GM23248 (cell line): ENCODE results near the gene FSD1L. TPM values are rescaled to one million over a fixed set of nuclear protein-coding genes. Genes with fewer than 3 reads are reported as not detected.
"Not testable (repeated sequence)": the region's sequence is repeated elsewhere in the genome, so short reads cannot be mapped to it uniquely, and the experiment has no call there.

Source experiments
- DNase-seq: peaks from one replicate; pipeline ENCODE4 v3.0.0-alpha.2; 2015
- H2AFZ ChIP-seq: fragments of 200-600 bp; sonication (generic); 2 replicates; pipeline ENCODE4 v1.6.1; 2016; ENCODE audit warnings: antibody characterized with exemption
- H3F3A ChIP-seq: fragments of 200-600 bp; sonication (generic); 2 replicates; pipeline ENCODE4 v1.6.1; 2016; ENCODE audit warnings: mild to moderate bottlenecking, antibody characterized with exemption, mixed run types; ENCODE audit not compliant: insufficient read depth
- H3K27ac ChIP-seq: fragments of 200-600 bp; sonication (generic); 2 replicates; pipeline ENCODE4 v1.5.1; 2016; ENCODE audit warnings: mild to moderate bottlenecking
- H3K27me3 ChIP-seq: fragments of 200-600 bp; sonication (generic); replicated peaks from 2 replicates; pipeline ENCODE4 v1.6.1; 2016; ENCODE audit warnings: mild to moderate bottlenecking; ENCODE audit not compliant: insufficient read depth
- H3K36me3 ChIP-seq: fragments of 200-600 bp; sonication (generic); 2 replicates; pipeline ENCODE4 v1.6.1; 2016; ENCODE audit warnings: low read depth, mild to moderate bottlenecking
- H3K4me1 ChIP-seq: fragments of 200-600 bp; sonication (generic); 2 replicates; pipeline ENCODE4 v1.6.1; 2016; ENCODE audit warnings: mild to moderate bottlenecking; ENCODE audit not compliant: insufficient read depth
- H3K4me2 ChIP-seq: fragments of 200-600 bp; sonication (generic); one replicate; pipeline ENCODE4 v1.6.1; 2016; ENCODE audit warnings: mild to moderate bottlenecking; ENCODE audit not compliant: unreplicated experiment
- H3K4me3 ChIP-seq: fragments of 200-600 bp; sonication (generic); 2 replicates; pipeline ENCODE4 v1.5.1; 2016; ENCODE audit warnings: mild to moderate bottlenecking
- H3K79me2 ChIP-seq: fragments of 200-600 bp; sonication (generic); 2 replicates; pipeline ENCODE4 v1.6.1; 2016; ENCODE audit warnings: mild to moderate bottlenecking; ENCODE audit not compliant: insufficient read depth
- H3K9ac ChIP-seq: fragments of 200-600 bp; sonication (generic); 2 replicates; pipeline ENCODE4 v1.6.1; 2016; ENCODE audit warnings: mild to moderate bottlenecking
- H3K9me2 ChIP-seq: fragments of 200-600 bp; sonication (generic); 2 replicates; pipeline ENCODE4 v1.6.1; 2016; ENCODE audit warnings: mixed run types, mild to moderate bottlenecking, moderate library complexity; ENCODE audit not compliant: insufficient read depth
- H3K9me3 ChIP-seq: fragments of 200-600 bp; sonication (generic); one replicate; pipeline ENCODE4 v1.6.1; 2017; ENCODE audit warnings: low read depth
- H4K20me1 ChIP-seq: fragments of 200-600 bp; sonication (generic); 2 replicates; pipeline ENCODE4 v1.6.0; 2016; ENCODE audit not compliant: insufficient read depth
- EZH2 ChIP-seq: fragments of 200-600 bp; sonication (generic); IDR thresholded peaks from 2 replicates; pipeline ENCODE4 v1.6.1; 2018; ENCODE audit warnings: antibody characterized with exemption, mild to moderate bottlenecking; ENCODE audit not compliant: insufficient read depth, poor library complexity, severe bottlenecking
- EZH2phosphoT487 ChIP-seq: fragments of 200-600 bp; sonication (generic); IDR thresholded peaks from 2 replicates; pipeline ENCODE4 v1.6.1; 2018; ENCODE audit warnings: antibody characterized with exemption, moderate library complexity, mild to moderate bottlenecking, low read depth; ENCODE audit not compliant: insufficient read depth
- WGBS, 2 experiments: methylation state at CpG; one replicate each; pipeline ENCODE4 v1.1.6; 2015 to 2017; ENCODE audit warnings: low lambda C conversion rate in 2 of 2, low coverage in 1 of 2; ENCODE audit errors: missing lambda C conversion rate in 2 of 2; 5-methylcytosine and 5-hydroxymethylcytosine counted together
- in situ Hi-C: fragments of 300-500 bp; cut with MboI; formaldehyde crosslinking; loops from 2 replicates; pipeline ENCODE4 v1.15.0; 2020
- polyA plus RNA-seq: library from polyadenylated mRNA; unstranded; fragments of >200 nt; fragmentation: Nextera tagmentation; extraction: Ambion mirVana; gene quantifications from 2 replicates; pipeline ENCODE4 v1.2.1, GENCODE V29; 2016
- total RNA-seq: library from RNA; depleted of rRNA; stranded (reverse); fragments of >200 nt; shearing (Covaris generic); gene quantifications from 2 replicates; pipeline ENCODE4 v1.2.3, GENCODE V29; 2014

The FSD1L gene
- total and polyA plus RNA-seq, 2 experiments from 2014 or later = 2.7 TPM

DNA sequence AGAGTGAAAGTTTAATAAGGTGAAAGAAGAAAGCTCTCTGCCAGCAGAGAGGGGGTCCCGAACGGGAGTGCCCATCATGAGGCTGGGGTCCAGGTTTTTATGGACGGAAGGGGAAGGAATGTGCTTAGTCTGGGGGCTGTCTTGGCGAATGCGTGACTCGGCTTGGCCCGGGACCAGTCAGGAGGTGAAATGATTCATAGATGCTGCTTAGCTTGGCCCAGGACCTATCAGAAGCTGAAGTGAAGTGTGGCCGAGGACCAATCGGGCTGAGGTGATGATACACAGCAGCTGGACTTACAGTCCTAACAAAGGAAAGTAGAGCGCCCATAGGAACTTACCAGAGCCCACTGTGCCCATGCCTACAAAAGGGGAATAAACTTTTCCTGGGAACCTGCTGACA, 106.2 kb downstream of the FSD1L start:
- Histone ChIP-seq H3K9me3 (no peaks in the 10 kb centered on the region), H3K9me2 (no peaks in the 10 kb centered on the region), H3K4me3 (no peak overlapping the region), H3K9ac (no peak overlapping the region), H3F3A (peaks cover 10% of the 10 kb centered on the region; the same call in 1 of the 2 replicates), H3K4me2 (no peak overlapping the region), H3K4me1 (peaks cover 6% of the 10 kb centered on the region; the same call in 1 of the 2 replicates), H2AFZ (no peak overlapping the region), H3K36me3 (peaks cover 3% of the 10 kb centered on the region; the same call in 1 of the 2 replicates), H3K27me3 (no peaks in the 10 kb centered on the region), H3K27ac (no peak overlapping the region), H3K79me2 (peaks cover 10% of the 10 kb centered on the region), H4K20me1 (no peaks in the 10 kb centered on the region)
- no peak for DNase-seq
- 85% methylated on average over 10 of the region's 10 CpGs for WGBS, 2 experiments
- in situ Hi-C loops = no loop called here
- no peak for TF ChIP-seq EZH2
- TF ChIP-seq EZH2phosphoT487 = no peak

DNA sequence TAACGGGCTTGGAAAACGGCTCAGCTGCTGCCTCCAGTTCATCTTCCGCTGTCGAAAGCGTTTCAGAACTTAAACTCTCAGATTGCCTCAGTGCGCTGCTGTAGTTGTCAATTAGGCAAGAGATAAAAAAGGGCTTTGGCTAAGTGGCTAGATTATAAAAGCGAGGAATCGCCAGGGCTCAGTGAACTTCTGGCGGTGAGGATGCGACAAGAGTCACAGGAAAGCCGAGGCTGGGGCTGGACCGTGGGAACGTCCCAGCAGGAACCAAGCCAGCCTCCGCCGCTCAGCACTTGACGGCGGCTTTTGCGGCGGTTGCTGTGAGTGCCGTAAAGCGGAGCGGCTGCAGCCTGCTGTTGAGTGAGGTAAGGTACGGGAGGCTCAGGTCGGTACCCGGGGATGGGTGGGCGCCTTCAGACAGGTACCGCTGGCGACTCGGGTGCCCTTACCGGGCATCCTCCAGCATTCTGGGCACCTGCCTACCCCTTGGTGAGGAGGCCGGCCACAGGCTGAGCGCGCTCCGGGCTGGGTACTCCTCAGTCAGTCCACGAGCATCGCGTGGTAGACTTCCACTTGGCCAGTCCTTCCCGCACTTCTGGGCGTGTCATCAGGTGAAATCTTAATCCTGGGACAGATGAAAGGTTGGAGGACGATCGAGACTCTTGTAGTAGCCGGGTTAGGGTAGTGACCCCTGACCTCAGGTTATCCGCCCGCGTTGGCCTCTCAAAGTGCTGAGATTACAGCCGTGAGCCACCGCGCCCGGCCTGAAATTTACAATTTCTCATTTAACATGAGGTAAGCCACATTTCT, 110.2 kb downstream of the FSD1L start, which contains the start of gene FKTN:
Gene FKTN, plus strand, starts transcription at position 328 of the 807 bp plus-strand sequence. CDS start 16,902 bp downstream, outside the sequence.
- 1% methylated on average over 38 to 49 of the region's 49 CpGs for WGBS, 2 experiments
- H3K4me2 ChIP-seq = peak within 1 kb of the TSS; percentile 97
- no peaks in the 10 kb centered on the region; the same call in 1 of the 2 replicates for H3K36me3 ChIP-seq
- TF ChIP-seq EZH2phosphoT487 = no peak
- TF ChIP-seq EZH2 = no peak
- H3K27ac ChIP-seq = peak within 1 kb of the TSS; percentile 74
- peak within 1 kb of the TSS; percentile 93 for H2AFZ ChIP-seq
- H3K9me3 ChIP-seq = no peaks in the 10 kb centered on the region
- no peaks in the 10 kb centered on the region for H4K20me1 ChIP-seq
- peaks cover 9% of the 10 kb centered on the region; the same call in 1 of the 2 replicates for H3K4me1 ChIP-seq
- in situ Hi-C loops = no loop called here
- H3F3A ChIP-seq = peaks cover 10% of the 10 kb centered on the region; the same call in 1 of the 2 replicates
- no peaks in the 10 kb centered on the region for H3K27me3 ChIP-seq
- H3K9ac ChIP-seq = peak within 1 kb of the TSS; percentile 83
- DNase-seq = peak; percentile 94
- peaks cover 36% of the 10 kb centered on the region for H3K79me2 ChIP-seq
- H3K4me3 ChIP-seq = peak within 1 kb of the TSS; percentile 85
- H3K9me2 ChIP-seq = no peaks in the 10 kb centered on the region

DNA sequence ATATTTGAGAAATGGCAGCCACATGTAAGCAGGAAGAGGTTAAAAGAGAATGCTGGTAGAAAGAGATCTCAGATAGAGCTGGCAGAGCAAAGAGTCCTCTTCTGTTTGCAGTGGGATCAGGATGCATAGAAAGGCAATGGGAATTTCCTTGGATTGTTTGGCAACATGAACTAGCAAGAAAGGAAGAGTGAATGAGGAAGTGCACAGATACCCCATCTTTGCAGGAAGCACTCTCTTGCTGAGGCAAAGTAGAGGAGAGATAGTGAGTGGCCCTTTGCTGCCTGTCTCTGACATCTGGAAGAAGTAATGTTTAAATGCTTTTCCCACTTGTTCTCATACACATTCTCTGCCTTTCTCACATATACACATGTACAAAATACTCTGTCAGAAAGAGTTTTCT, 124.6 kb downstream of the FSD1L start:
- no peaks in the 10 kb centered on the region for H3K4me1 ChIP-seq
- no peaks in the 10 kb centered on the region for H3K9me3 ChIP-seq
- no peaks in the 10 kb centered on the region for H3K27me3 ChIP-seq
- H3K4me2 ChIP-seq = no peak overlapping the region
- no peak overlapping the region for H2AFZ ChIP-seq
- peaks cover 14% of the 10 kb centered on the region; the same call in 1 of the 2 replicates for H3K36me3 ChIP-seq
- no peaks in the 10 kb centered on the region for H3F3A ChIP-seq
- no peaks in the 10 kb centered on the region for H3K9me2 ChIP-seq
- no peak overlapping the region for H3K4me3 ChIP-seq
- H3K79me2 ChIP-seq = no peaks in the 10 kb centered on the region
- in situ Hi-C loops = no loop called here
- H3K9ac ChIP-seq = no peak overlapping the region
- no peak for DNase-seq
- no peak for TF ChIP-seq EZH2phosphoT487
- no peak for TF ChIP-seq EZH2
- H3K27ac ChIP-seq = no peak overlapping the region
- H4K20me1 ChIP-seq = no peaks in the 10 kb centered on the region

DNA sequence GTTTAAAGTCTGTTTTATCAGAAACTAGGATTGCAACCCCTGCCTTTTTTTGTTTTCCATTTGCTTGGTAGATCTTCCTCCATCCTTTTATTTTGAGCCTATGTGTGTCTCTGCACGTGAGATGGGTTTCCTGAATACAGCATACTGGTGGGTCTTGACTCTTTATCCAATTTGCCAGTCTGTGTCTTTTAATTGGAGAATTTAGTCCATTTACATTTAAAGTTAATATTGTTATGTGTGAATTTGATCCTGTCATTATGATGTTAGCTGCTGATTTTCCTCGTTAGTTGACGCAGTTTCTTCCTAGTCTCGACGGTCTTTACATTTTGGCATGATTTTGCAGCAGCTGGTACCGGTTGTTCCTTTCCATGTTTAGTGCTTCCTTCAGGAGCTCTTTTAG, 132.1 kb downstream of the FSD1L start:
- whole genome bisulfite sequencing, 2 experiments = 87 to 95% methylated on average over 5 to 6 of the region's 6 CpGs
- H2AFZ ChIP-seq, H3K9me3 ChIP-seq, H3K27ac ChIP-seq, H3K4me3 ChIP-seq, H3K36me3 ChIP-seq, DNase-seq, H4K20me1 ChIP-seq, H3F3A ChIP-seq, H3K9ac ChIP-seq, in situ Hi-C loops, H3K27me3 ChIP-seq, H3K4me2 ChIP-seq, H3K79me2 ChIP-seq, H3K4me1 ChIP-seq, H3K9me2 ChIP-seq: not testable (repeated sequence)

DNA sequence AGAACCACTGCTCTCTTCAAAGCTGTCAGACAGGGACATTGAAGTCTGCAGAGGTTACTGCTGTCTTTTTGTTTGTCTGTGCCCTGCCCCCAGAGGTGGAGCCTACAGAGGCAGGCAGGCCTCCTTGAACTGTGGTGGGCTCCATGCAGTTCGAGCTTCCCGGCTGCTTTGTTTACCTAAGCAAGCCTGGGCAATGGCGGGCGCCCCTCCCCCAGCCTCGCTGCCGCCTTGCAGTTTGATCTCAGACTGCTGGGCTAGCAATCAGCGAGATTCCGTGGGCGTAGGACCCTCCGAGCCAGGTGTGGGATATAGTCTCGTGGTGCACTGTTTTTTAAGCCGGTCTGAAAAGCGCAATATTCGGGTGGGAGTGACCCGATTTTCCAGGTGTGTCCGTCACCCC, 133.7 kb downstream of the FSD1L start:
- H3K9ac ChIP-seq, H3K27ac ChIP-seq, H3K4me2 ChIP-seq, H3K79me2 ChIP-seq, H3K4me1 ChIP-seq, H3K36me3 ChIP-seq, DNase-seq, H3K9me2 ChIP-seq, H3K27me3 ChIP-seq, in situ Hi-C loops, H4K20me1 ChIP-seq, H3K9me3 ChIP-seq, H3K4me3 ChIP-seq, H2AFZ ChIP-seq, H3F3A ChIP-seq: not testable (repeated sequence)
- WGBS, 2 experiments = 88 to 89% methylated on average over 16 of the region's 16 CpGs
